ENCODE data around the gene TRIM15.
"Not testable (repeated sequence)": the region's sequence is repeated elsewhere in the genome, so short reads cannot be mapped to it uniquely, and the experiment has no call there.

TRIM15 gene

DNA sequence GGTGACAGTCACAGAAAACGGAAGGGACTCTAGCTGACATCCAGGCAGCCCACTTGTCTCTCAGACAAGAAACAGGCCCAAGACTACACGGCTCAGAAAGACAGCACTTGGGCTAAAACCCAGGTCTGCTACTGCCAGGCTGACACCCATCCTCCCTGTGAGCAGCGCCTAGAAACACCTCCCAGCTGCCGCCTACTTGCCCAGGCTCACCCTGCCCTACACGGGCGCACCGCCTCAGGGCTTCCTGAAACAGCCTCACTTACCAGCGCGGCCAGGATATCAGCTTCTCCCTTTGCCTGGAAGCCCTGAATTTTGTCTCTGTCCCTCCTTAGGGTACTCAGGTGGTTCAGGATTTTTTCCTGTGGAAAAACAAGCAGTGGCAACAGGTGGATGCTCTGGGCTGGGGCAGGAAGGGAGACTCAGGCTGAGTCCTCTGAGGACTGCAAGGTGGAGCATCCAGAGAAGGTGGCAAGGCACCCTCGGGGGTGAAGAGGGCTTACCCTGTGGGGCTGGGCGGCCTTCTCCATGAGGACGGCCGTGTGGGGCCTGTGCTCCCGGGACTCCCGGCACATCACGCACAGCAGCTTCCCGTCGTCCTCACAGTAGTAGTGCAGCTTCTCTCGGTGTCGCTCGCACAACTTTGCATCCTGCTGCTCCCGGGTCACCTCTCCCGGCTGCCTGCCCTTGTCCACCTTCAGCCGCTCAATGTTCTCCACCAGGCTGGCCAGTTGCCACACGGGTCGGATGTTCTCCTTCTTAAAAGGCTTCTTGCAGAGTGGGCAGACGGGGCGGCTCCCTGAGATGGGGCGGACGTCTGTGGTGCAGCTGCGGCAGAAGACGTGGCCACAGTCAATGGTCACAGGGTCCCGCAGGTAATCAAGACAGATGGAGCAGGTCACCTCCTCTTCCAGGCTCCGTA lies 35.1 kb downstream of the TRIM15 start:
- DNase-seq (ENCODE audit: low read depth): no peak

DNA sequence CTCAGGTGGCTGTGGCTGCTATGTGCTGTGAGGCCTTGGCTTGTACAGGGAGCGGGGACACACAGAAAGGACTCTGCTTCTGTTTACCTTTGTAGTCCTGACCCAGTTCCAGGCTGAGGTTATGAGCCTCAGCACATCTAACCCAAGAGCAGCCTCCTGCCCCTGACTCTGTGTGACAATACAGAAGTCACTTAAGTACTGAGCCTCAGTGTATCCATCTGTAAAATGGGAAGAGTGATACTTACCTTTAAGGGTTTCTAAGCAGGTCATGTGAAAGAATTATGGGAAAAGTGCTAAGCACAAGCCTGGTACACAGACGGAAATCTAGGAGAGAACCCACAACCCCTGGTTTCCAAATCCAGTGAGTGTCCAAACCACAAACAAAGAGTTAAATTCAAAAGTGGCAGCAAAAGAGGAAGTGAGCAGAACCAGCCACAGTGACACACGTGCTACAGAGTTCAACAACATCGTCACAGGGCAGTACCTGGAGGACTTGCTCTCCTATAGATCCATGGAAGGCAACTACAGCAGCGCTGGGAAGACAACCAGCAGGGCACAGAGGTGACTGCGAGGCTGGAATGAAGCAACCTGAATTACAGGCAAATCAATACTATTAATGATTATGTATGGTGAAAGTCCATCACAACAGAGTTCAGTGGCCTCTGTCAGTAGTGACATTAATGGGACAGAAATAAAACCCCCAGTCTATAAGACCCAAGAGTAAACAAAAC lies 37.4 kb downstream of the TRIM15 start:
- no peak for DNase-seq (ENCODE audit: low read depth)

DNA sequence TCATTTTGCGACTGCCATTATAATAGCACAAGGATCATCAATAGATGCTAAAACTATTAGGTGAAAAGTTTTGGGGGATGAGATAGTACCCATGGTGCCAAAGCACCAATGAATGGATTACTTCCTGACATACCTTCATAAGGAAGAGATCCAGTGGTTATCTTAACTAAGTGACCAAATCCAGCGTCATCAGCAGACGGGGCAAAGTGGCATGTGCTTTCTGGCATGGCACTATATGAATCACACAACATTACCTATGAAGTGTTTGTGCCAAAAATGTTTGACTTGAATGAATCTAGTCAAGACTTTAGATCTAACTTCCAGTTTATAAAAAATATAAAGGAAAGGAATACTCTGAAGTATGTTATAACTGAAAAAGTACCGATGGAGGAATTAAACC lies 39.0 kb downstream of the TRIM15 start:
- no peak for DNase-seq (ENCODE audit: low read depth)

DNA sequence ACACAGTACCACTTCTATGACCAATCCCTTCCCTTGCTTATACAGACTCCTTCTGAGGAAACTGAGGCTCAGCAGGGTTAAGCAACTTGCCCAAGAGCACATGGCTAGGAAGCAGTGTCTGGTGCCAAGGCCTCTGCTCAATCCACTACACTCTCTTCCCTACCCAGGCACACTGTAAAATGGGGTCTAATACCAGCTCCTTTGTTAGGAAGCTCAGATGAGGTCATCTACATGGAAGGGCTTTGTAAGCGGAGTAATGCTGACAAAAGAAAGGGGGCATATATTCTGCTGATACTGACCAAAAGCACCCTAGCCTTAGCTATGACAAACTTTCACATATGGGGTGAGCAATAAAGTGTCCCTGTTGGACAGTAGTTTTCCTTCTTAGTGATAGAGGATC lies 40.8 kb downstream of the TRIM15 start:
- no peak for DNase-seq (ENCODE audit: low read depth)

DNA sequence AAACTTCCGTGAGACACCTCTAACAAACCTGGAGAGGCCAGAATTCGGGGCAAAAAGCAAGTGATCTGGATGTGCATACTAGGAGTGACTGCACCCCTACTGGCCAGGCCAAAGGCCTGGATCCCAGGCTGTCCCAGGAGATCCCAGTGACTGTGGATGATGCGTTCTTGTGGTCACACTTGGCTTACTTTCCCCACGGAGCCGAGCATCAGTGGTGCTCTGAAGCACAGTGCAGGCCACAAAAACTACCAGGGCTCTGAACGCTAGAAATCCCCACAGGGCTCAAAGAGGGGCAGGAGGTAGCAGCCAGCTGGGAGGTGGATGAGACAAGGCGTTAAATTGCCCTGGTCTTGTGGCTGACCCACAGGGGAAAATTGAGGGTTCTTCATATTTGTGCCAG lies 42.8 kb downstream of the TRIM15 start:
- DNase-seq (ENCODE audit: low read depth): no peak

DNA sequence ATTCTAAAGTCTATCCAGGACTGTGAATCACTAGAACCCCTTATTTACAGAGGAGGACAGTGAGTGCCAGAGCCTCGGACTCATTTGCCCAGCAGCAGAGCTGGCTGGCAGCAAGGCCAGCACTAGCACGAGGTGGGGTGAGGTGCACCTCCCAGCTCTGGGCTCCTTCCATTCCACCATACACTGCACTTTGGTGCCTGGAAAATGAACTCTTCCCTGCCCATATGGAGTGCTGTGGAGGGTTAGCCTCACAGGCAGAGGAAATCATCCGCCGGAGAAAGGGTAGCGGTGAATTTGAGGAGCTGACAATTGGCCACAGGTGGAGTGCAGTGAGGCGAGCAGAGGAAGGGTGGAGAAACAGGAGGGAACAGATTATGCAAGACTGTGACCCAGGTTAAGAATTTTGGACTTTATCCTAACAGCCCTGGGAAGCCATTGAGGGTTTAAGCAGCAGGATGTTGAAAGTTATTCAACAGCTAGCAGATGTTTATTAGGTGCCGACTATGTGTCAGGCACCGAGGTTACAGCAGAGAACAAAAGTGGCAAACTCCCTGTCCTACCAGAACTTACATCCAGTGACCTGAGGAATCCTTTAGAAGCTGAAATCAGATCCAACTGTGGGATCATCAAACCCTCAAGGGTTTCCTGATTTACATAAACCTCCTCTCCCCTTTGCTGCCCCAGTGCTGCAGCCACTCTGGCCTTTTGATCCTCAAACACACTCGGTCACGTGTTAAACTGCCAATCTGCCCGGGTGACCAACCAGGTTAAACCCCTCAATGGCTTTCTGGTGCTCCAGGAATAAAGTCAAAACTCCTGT lies 43.7 kb downstream of the TRIM15 start:
- no peak for DNase-seq (ENCODE audit: low read depth)

DNA sequence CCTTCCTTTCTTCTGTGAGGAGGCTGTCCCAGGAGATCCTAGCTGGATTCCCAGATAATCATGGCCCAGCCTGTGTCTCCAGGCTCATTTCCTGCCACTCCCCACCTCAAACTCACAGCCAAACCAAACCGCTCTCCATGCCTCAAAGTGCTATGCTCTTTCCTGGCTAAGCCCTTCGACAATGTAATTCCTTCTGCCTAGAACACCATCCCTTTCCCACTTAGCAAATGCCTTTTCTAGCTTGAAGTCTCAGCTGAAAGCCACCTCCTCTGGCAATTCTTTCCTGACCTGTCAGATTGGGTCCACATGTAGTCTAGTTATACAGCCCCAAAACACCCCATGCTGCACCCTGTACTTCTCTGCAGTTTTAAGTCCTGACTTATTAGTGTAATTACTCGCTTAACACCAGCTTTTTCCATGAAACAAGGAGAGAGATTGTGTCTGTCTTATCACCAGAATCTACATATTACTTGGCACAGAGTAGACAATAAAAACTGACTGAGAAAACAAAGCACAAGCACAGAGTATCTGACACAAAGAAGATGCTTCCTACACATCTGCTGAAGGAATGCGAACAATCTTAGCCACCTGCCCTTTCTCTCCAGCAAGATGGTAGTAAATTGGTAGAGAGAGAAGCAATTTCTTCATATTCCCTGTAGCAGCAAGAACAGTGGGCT lies 44.4 kb downstream of the TRIM15 start:
- no peak for DNase-seq (ENCODE audit: low read depth)

DNA sequence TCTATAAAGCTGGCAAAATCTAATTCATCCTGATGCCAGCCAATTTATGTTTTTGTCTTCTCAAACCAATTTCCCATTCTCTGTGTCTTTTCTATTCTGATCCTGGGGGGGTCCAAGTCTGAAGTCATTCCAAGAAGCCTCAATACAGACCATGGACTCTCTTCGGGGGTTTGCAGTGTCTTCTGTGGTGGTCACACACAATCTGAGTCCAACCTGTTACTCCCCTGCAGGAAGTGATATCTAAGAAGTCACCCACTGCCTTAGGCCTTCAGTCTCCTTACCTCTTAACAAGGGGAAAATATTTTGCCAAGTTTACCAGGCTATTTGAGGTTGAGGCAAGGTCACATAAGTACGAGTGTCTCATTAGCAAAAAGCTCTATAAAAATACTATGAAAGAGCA lies 48.0 kb downstream of the TRIM15 start:
- no peak for DNase-seq (ENCODE audit: low read depth)

DNA sequence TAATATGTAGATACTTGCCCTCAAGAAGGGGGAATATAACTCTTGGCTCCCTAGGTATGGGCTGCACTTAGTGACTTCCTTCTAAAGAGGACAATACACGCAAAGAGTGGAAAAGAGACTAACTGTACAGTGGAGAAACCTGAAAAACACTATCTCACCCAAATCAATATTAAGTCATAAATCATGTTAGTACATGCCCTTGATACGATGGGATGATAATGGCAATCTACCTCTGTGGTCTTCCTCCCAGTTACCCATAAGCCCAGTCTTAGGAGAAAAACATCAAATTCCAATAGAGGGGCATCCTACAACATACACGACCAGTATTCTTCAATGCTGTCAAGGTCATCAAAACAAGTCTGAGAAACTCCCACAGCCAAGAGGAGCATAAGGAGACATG lies 48.6 kb downstream of the TRIM15 start:
- DNase-seq (ENCODE audit: low read depth): no peak

DNA sequence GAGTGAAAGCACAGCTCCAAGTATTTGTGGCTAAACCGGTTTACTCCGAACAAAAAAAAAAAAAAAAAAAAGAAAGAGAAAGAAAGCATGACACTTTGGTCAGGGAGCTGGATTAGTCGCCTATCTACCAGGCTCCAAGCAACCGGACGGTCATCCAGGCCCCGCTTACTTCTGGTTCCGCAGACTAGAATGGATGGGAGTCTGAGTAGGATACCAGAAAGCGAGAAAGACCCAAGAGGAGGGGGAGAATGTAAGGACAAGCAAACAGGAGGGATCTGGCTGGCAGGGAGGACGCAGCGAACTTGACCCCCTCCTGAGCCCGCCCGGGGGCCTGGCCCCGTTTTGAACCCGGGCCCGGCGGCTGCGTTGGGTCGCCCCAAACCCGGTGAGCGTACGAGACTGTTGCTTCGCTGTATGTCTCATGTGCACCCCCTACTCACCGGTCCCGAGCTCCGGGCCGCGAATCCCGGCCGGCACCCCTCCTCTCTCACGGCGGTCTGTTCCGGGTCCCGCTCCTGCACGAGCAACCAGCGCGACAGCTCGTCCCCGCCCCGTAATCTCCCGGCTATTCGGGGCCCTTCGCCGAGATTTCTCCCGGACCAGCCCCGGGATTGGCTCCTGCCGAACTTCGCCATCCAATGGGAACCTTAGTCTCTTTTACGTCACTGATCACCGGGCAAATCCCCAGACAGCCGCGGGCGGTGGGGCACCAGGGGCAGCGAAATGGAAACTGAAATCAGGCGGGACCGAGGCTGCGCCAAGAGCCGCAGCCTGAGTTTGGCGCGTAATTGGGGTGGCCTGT lies 49.7 kb downstream of the TRIM15 start, which contains the start of gene TRIM26:
Gene TRIM26, minus strand, starts transcription at position 542 of the 802 bp plus-strand sequence. CDS start 14,303 bp downstream, outside the sequence.
- peak; percentile 84 for DNase-seq (ENCODE audit: low read depth)

DNA sequence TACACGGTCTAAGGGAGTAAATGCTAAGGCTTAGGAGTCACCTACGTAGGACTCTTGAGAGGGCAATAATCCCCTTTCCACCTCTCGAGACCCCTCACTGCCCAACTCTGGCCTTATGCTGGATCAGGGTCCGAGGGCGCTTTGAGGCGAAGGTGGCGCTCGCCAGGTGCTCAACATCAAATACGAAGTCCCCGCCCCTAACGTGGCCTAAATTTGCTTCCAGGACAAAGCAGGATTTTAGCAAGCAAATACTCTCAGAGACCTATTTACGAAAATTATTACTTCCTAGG lies 50.3 kb downstream of the TRIM15 start:
- DNase-seq (ENCODE audit: low read depth): no peak

DNA sequence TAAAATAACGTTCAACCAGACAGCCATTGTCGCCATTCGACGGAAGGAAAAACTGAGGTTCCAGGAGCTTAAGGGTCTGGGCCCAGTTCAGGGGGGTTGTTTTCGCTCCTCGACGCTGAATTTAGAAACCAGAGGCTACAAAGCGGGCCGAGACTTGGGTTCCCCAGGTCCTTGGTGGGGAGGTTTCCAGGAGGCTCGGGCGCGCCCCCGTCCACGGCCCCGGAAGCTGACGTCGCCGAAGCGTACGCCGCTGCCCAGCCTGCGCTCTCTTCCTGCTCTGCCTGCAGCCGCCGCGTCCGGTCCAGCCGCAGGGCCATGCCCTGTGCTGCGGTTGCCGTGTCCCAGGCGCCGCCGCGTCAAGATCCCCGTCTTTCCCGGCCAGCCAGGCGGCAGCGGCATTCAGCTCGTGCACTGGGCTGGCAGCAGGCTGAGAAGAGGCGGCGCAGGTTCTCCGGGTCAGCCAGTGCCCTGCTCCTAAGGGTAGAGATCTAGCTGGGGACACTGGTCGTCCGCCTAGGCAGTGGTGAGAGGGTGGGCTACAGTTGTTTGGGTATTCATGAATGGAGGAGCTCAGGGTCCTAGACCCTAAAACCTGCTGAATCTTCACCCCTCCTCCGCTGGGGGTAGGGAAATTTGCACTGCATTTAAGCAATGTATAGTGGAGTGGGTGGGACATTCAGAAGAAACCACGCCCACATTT lies 50.8 kb downstream of the TRIM15 start:
- DNase-seq (ENCODE audit: low read depth): peak; percentile 60

DNA sequence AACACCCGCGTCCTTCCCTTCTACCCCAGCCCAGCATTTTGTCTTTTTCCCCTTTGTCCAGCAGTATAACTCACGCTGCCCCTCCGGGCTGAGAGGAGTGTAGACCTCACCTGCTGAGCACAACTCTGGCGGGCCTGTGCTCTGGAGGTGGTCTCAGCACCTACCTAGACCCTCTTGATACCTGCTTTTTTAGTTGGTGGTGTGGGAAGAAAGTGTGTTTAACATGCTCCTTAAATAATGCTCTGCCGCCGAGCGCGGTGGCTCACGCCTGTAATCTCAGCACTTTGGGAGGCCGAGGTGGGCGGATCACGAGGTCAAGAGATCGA lies 51.3 kb downstream of the TRIM15 start:
- no peak for DNase-seq (ENCODE audit: low read depth)

DNA sequence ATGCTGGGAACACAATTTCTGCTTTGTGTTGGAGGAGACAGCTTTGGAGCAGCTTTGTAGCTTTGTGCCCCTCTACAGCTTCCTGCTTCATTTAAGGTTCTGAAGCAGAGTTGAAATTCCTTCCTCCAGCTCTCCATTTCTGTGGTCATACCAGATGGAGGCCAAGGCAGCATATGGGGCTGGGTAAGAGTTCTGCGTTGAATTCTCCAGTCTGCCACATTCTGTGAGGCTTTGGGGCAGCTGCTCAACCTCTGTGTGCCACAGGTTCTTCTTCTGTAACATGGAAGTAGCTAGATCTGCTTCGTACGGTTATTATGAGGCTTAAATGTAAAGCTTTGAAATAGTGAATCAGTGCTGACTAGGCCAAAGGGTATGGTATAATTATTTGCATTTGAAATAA lies 52.8 kb downstream of the TRIM15 start:
- no peak for DNase-seq (ENCODE audit: low read depth)

DNA sequence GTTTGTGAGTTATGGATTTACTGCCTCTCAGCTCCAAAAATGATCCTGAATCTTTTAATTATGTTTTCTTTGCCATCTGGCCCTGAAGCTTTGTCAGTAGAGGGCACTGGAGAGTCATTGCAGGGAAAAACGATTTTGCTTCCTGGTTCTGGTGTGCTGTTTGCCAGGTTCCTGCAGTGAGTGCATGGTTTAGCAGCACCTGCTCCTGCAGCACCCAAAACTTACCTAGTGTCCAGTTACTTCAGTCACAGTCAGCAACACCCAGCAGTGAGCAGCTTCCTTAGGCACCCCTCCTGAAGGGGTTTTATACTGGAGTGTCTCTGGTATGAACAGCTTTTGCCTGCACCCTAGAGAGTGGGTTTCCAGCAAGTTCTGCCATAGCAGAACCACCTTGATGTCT lies 55.9 kb downstream of the TRIM15 start:
- DNase-seq (ENCODE audit: low read depth): no peak

DNA sequence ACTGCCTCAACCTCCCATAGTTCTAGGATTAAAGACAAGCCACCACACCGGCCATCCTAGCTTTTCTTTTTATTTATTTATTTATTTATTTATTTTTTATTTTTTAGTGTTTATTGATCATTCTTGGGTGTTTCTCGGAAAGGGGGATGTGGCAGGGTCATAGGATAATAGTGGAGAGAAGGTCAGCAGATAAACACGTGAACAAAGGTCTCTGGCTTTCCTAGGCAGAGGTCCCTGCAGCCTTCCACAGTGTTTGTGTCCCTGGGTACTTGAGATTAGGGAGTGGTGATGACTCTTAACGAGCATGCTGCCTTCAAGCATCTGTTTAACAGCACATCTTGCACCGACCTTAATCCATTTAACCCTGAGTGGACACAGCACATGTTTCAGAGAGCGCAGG lies 58.0 kb downstream of the TRIM15 start:
- not testable (repeated sequence) for DNase-seq (ENCODE audit: low read depth)

DNA sequence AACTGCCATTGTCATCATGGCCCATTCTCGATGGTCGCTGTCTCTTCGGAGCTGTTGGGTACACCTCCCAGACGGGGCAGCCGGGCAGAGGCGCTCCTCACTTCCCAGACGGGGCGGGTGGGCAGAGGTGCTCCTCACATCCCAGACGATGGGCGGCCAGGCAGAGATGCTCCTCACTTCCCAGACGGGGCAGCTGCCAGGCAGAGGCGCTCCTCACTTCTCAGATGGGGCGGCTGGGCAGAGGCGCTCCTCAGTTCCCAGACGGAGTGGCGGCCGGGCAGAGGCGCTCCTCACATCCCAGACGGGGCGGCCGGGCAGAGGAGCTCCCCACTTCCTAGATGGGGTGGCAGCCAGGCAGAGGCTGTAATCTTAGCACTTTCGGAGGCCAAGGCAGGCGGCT lies 58.6 kb downstream of the TRIM15 start:
- DNase-seq (ENCODE audit: low read depth): not testable (repeated sequence)
